CD14-positive monocyte (primary cell): ENCODE measurements around the gene ALDH9A1. TPM values are rescaled to one million over a fixed set of nuclear protein-coding genes. Genes with fewer than 3 reads are reported as not detected.

Experiments used
- DNase-seq, 3 donors: peaks; one replicate each; pipeline ENCODE4 v3.0.0-alpha.2; 2011 to 2022
- H2AFZ ChIP-seq: 2 replicates; pipeline ENCODE4 v1.6.0; 2012; ENCODE audit warnings: mild to moderate bottlenecking, low read depth, low read length, inconsistent platforms; ENCODE audit not compliant: insufficient read depth, poor library complexity, severe bottlenecking
- H3K27ac ChIP-seq, 2 donors: 1 replicate in 1 of 2; 2 replicates in 1 of 2; pipeline ENCODE4 v1.5.1; 2012 to 2013; ENCODE audit warnings: low read length in 2 of 2, control low read depth in 1 of 2, inconsistent platforms in 1 of 2, low read depth in 1 of 2, mild to moderate bottlenecking in 1 of 2
- H3K27me3 ChIP-seq, 2 donors: one replicate each; pipeline versions ENCODE4 v1.6.0 to v1.6.1; 2011 to 2013; ENCODE audit warnings: low read length in 2 of 2; ENCODE audit not compliant: control insufficient read depth in 2 of 2, insufficient read depth in 2 of 2
- H3K36me3 ChIP-seq, 2 donors: replicated peaks in 1 of 2; 1 replicate in 1 of 2; 2 replicates in 1 of 2; pipeline versions ENCODE4 v1.5.1 to v1.6.1; 2012 to 2013; ENCODE audit warnings: low read length in 2 of 2, control low read depth in 1 of 2, inconsistent platforms in 1 of 2, mild to moderate bottlenecking in 1 of 2; ENCODE audit not compliant: insufficient read depth in 2 of 2, control insufficient read depth in 1 of 2
- H3K4me1 ChIP-seq, 2 donors: 1 replicate in 1 of 2; 2 replicates in 1 of 2; pipeline versions ENCODE4 v1.5.1 to v1.6.1; 2012 to 2013; ENCODE audit warnings: low read length in 2 of 2, control low read depth in 1 of 2, inconsistent platforms in 1 of 2, mild to moderate bottlenecking in 1 of 2, moderate library complexity in 1 of 2; ENCODE audit not compliant: insufficient read depth in 2 of 2, control insufficient read depth in 1 of 2
- H3K4me2 ChIP-seq: replicated peaks from 2 replicates; pipeline ENCODE3; 2012; ENCODE audit warnings: low read length, moderate library complexity, mild to moderate bottlenecking; ENCODE audit not compliant: poor library complexity, severe bottlenecking; ENCODE audit errors: extremely low read depth
- H3K4me3 ChIP-seq, 3 experiments: fragments of 200-600 bp in 1 of 3; sonication (generic) in 1 of 3; replicated peaks in 1 of 3; 1 replicate in 2 of 3; 2 replicates in 1 of 3; pipeline ENCODE4 v1.5.1; 2011 to 2013; ENCODE audit warnings: low read length in 3 of 3, mild to moderate bottlenecking in 3 of 3, control low read depth in 2 of 3, low read depth in 2 of 3, inconsistent platforms in 1 of 3, moderate library complexity in 1 of 3
- H3K79me2 ChIP-seq: 2 replicates; pipeline ENCODE4 v1.6.0; 2012; ENCODE audit warnings: mild to moderate bottlenecking, control low read depth, inconsistent platforms, low read length, moderate library complexity; ENCODE audit not compliant: insufficient read depth
- H3K9ac ChIP-seq: 2 replicates; pipeline ENCODE4 v1.6.0; 2017; ENCODE audit warnings: low read length, mild to moderate bottlenecking; ENCODE audit not compliant: insufficient read depth, poor library complexity, severe bottlenecking
- H3K9me3 ChIP-seq, 2 donors: replicated peaks in 1 of 2; 1 replicate in 1 of 2; 2 replicates in 1 of 2; pipeline versions ENCODE4 v1.5.1 to v1.6.1; 2012 to 2013; ENCODE audit warnings: low read length in 2 of 2, control low read depth in 1 of 2; ENCODE audit not compliant: control insufficient read depth in 1 of 2, insufficient read depth in 1 of 2
- H4K20me1 ChIP-seq: 2 replicates; pipeline ENCODE4 v1.6.0; 2012; ENCODE audit warnings: mild to moderate bottlenecking, low read length, control low read depth, moderate library complexity; ENCODE audit not compliant: insufficient read depth
- H3K27ac Mint-ChIP-seq, 7 donors: one replicate each; pipeline ENCODE4 v1.8.0; 2020; ENCODE audit warnings: mild to moderate bottlenecking in 7 of 7, mixed read lengths in 7 of 7, moderate library complexity in 6 of 7, inconsistent platforms in 2 of 7
- H3K27me3 Mint-ChIP-seq, 3 donors: one replicate each; pipeline ENCODE4 v1.8.0; 2021 to 2022; ENCODE audit warnings: low read depth in 3 of 3, mild to moderate bottlenecking in 3 of 3, mixed read lengths in 3 of 3, moderate library complexity in 3 of 3, inconsistent platforms in 1 of 3
- H3K36me3 Mint-ChIP-seq, 2 donors: one replicate each; pipeline ENCODE4 v1.8.0; 2020; ENCODE audit warnings: mixed read lengths in 2 of 2, inconsistent platforms in 1 of 2, mild to moderate bottlenecking in 1 of 2
- H3K4me1 Mint-ChIP-seq: one replicate; pipeline ENCODE4 v1.8.0; 2020; ENCODE audit warnings: mild to moderate bottlenecking, mixed read lengths
- H3K4me3 Mint-ChIP-seq, 2 donors: one replicate each; pipeline ENCODE4 v1.8.0; 2020; ENCODE audit warnings: mild to moderate bottlenecking in 2 of 2, mixed read lengths in 2 of 2, moderate library complexity in 1 of 2
- H3K9me3 Mint-ChIP-seq, 7 donors: one replicate each; pipeline ENCODE4 v1.8.0; 2020 to 2022; ENCODE audit warnings: mixed read lengths in 7 of 7, mild to moderate bottlenecking in 6 of 7, moderate library complexity in 6 of 7, inconsistent platforms in 2 of 7
- WGBS: methylation state at CpG from one replicate; pipeline ENCODE4 v1.1.5; 2013; ENCODE audit warnings: missing lambda C conversion rate; ENCODE audit not compliant: insufficient coverage; 5-methylcytosine and 5-hydroxymethylcytosine counted together
- intact Hi-C, 2 donors: fragments of 100-400 bp; cut with micrococcal nuclease; formaldehyde crosslinking; loops; one replicate each; pipeline versions ENCODE4 v1.15.0 to v1.15.1; 2023
- polyA plus RNA-seq, 3 donors: library from polyadenylated mRNA; depleted of rRNA in 1 of 3; unstranded in 2 of 3; stranded (reverse) in 1 of 3; fragments of 300-500 nt in 2 of 3; fragments of >200 nt in 1 of 3; fragmentation: Illumina TruSeq in 2 of 3; gene quantifications; 1 replicate in 2 of 3; 2 replicates in 1 of 3; pipeline ENCODE4 v1.2.3, GENCODE V29; 2012 to 2021
- TF ChIP-seq, protein P1 (sequence below): fragments of 200-600 bp; IDR thresholded peaks from one replicate; pipeline ENCODE4 v1.8.0; 2022; ENCODE audit warnings: antibody characterized with exemption, mild to moderate bottlenecking

Gene ALDH9A1
- polyA plus RNA-seq, 3 donors = 23.7 to 60.0 (median 57.7) TPM

GRCh38 chr1:165712764-165713163 lies 14.4 kb upstream of the ALDH9A1 start:
- H3K36me3 Mint-ChIP-seq = no peaks in the 10 kb centered on the region
- H3K4me3 Mint-ChIP-seq = no peak overlapping the region
- H3K4me1 Mint-ChIP-seq = peaks cover 4% of the 10 kb centered on the region
- H3K9me3 Mint-ChIP-seq = no peaks in the 10 kb centered on the region
- no peaks in the 10 kb centered on the region for H4K20me1 ChIP-seq
- TF ChIP-seq, protein P1, sequence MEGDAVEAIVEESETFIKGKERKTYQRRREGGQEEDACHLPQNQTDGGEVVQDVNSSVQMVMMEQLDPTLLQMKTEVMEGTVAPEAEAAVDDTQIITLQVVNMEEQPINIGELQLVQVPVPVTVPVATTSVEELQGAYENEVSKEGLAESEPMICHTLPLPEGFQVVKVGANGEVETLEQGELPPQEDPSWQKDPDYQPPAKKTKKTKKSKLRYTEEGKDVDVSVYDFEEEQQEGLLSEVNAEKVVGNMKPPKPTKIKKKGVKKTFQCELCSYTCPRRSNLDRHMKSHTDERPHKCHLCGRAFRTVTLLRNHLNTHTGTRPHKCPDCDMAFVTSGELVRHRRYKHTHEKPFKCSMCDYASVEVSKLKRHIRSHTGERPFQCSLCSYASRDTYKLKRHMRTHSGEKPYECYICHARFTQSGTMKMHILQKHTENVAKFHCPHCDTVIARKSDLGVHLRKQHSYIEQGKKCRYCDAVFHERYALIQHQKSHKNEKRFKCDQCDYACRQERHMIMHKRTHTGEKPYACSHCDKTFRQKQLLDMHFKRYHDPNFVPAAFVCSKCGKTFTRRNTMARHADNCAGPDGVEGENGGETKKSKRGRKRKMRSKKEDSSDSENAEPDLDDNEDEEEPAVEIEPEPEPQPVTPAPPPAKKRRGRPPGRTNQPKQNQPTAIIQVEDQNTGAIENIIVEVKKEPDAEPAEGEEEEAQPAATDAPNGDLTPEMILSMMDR = no peak
- H2AFZ ChIP-seq = no peak overlapping the region
- no peaks in the 10 kb centered on the region for H3K4me1 ChIP-seq
- no peaks in the 10 kb centered on the region for H3K36me3 ChIP-seq
- intact Hi-C loops = no loop called here
- DNase-seq = no peak
- peaks cover 3 to 9% (median 4%) of the 10 kb centered on the region in 3 donors for H3K27me3 Mint-ChIP-seq
- no peak overlapping the region for H3K4me2 ChIP-seq
- WGBS = no CpG with 5 or more reads among the region's 5 CpGs
- no peak overlapping the region for H3K27ac ChIP-seq
- H3K79me2 ChIP-seq = no peaks in the 10 kb centered on the region
- H3K27me3 ChIP-seq = no peaks in the 10 kb centered on the region
- no peak overlapping the region for H3K9ac ChIP-seq
- no peaks in the 10 kb centered on the region for H3K9me3 ChIP-seq
- no peak overlapping the region for H3K4me3 ChIP-seq
- no peak overlapping the region for H3K27ac Mint-ChIP-seq

GRCh38 chr1:165707984-165708706 lies 9.8 kb upstream of the ALDH9A1 start:
- Mint-ChIP-seq H3K4me3 (no peak overlapping the region), H3K27ac (peak overlapping the region in 1 of 7 donors; percentile 19), H3K4me1 (peaks cover 4% of the 10 kb centered on the region), H3K36me3 (no peaks in the 10 kb centered on the region), H3K9me3 (no peaks in the 10 kb centered on the region), H3K27me3 (peaks cover 4 to 11% (median 7%) of the 10 kb centered on the region in 3 donors)
- H4K20me1 ChIP-seq = no peaks in the 10 kb centered on the region
- no peaks in the 10 kb centered on the region for H3K9me3 ChIP-seq
- no peaks in the 10 kb centered on the region for H3K79me2 ChIP-seq
- H3K27me3 ChIP-seq = no peaks in the 10 kb centered on the region
- no peaks in the 10 kb centered on the region for H3K4me1 ChIP-seq
- H3K27ac ChIP-seq = no peak overlapping the region
- no peak overlapping the region for H3K4me3 ChIP-seq
- no peaks in the 10 kb centered on the region for H3K36me3 ChIP-seq
- H2AFZ ChIP-seq = no peak overlapping the region
- no peak for DNase-seq
- H3K4me2 ChIP-seq = no peak overlapping the region
- 95% methylated on average over 8 of the region's 11 CpGs for WGBS
- TF ChIP-seq, protein P1 = no peak
- intact Hi-C loops = no loop called here
- no peak overlapping the region for H3K9ac ChIP-seq
